22Rv1 (cell line): Measurements from ENCODE around the gene NUP153.

Experiments
- CTCF ChIP-seq: fragments of 450-650 bp; IDR thresholded peaks from 2 replicates; pipeline ENCODE4 v1.5.1; 2017; ENCODE audit warnings: mild to moderate bottlenecking
- ZFX ChIP-seq: fragments of 450-650 bp; IDR thresholded peaks from 2 replicates; pipeline ENCODE4 v1.6.1; 2017; ENCODE audit warnings: antibody characterized with exemption, borderline replicate concordance

DNA sequence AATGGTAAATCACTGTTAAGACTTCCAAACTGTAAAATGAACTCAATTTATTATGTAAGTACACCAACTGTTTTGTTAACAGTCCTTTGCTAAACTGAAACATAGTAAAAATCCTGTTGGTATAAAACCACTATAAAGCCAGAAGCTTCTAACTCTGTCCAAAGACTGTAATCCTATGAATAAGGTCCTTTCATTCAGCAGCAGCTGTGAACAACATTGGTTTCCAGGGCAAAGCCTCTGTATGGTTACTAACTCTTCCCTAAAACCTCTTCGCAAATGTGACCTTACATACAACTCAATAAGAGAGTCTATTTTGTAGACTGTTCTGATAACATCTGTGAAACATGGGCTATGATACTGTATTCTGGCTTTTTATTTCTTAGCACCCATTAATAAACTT is 40.1 kb downstream of the NUP153 start:
- TF ChIP-seq CTCF (no peak), ZFX (no peak)
